Measurements from ENCODE around the gene C1orf74. TPM values are rescaled to one million over a fixed set of nuclear protein-coding genes. Genes with fewer than 3 reads are reported as not detected.

Gene C1orf74
- total RNA-seq, 6 donors from 2014 or later, result 0.89 to 3.2 (median 1.8) TPM

DNA sequence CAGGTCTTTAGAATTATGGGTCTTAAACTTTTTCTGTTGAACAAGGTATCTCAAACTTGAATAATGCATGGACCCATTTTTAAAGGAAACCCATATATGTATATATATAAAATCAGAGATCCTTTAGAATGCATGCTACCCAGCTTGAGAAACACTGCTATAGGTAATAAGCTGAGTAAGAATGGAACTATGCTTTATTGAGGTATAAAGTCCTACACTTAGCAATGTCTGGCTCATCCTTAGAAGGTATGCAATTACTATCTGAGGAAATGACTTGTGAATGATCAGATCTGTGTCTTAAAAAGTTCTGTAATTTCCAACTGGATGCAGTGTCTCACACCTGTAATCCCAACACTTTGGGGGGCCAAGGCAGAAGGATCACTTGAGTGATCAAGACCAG lies 17.3 kb downstream of the C1orf74 start:
- H3K27me3 ChIP-seq, result no peaks in the 10 kb centered on the region
- no peaks in the 10 kb centered on the region for H3K36me3 ChIP-seq
- H3K9me3 ChIP-seq, result no peaks in the 10 kb centered on the region
- DNase-seq, result no peak
- H3K4me3 ChIP-seq, result no peak overlapping the region
- H3K4me1 ChIP-seq, result peaks cover 22 to 28% (median 24%) of the 10 kb centered on the region in 4 donors
- no peak for TF ChIP-seq POLR2A (IDR thresholded peaks at IDR 0.05)
- TF ChIP-seq, protein P1, sequence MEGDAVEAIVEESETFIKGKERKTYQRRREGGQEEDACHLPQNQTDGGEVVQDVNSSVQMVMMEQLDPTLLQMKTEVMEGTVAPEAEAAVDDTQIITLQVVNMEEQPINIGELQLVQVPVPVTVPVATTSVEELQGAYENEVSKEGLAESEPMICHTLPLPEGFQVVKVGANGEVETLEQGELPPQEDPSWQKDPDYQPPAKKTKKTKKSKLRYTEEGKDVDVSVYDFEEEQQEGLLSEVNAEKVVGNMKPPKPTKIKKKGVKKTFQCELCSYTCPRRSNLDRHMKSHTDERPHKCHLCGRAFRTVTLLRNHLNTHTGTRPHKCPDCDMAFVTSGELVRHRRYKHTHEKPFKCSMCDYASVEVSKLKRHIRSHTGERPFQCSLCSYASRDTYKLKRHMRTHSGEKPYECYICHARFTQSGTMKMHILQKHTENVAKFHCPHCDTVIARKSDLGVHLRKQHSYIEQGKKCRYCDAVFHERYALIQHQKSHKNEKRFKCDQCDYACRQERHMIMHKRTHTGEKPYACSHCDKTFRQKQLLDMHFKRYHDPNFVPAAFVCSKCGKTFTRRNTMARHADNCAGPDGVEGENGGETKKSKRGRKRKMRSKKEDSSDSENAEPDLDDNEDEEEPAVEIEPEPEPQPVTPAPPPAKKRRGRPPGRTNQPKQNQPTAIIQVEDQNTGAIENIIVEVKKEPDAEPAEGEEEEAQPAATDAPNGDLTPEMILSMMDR (IDR thresholded peaks at IDR 0.05), result no peak
- TF ChIP-seq EP300 (IDR thresholded peaks at IDR 0.05), result no peak
- TF ChIP-seq POLR2AphosphoS5 (IDR thresholded peaks at IDR 0.05), result no peak
- peak overlapping the region in 1 of 4 donors; percentile 81 for H3K27ac ChIP-seq
- no peak for ATAC-seq (ENCODE audit: low FRiP score in 2 of 2)

DNA sequence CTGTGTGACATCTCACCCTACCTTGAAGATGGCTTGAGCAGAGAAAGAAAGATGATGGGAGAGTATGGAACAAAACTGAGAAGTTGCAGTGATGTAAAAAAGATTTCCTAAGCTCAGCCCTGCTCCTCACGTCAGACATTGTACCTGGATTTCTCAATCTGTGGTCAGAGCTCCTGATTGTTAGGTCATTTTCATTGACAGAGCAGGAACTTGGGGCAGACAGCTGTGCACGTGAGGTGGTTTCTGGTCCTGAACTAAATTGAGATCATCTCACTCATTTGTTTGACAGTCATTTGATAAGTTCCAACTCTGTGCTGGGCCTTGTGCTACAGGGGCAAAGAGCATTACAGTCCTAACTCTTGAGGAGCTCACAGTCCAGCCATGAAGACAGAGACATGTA lies 18.3 kb downstream of the C1orf74 start:
- no peaks in the 10 kb centered on the region for H3K9me3 ChIP-seq
- no peaks in the 10 kb centered on the region for H3K36me3 ChIP-seq
- DNase-seq (peak in 1 of 2 donors; percentile 64), ATAC-seq (ENCODE audit: low FRiP score in 2 of 2) (no peak)
- TF ChIP-seq, protein P1 (IDR thresholded peaks at IDR 0.05), result no peak
- peak in 1 of 4 donors; percentile 78 for TF ChIP-seq EP300 (IDR thresholded peaks at IDR 0.05)
- TF ChIP-seq POLR2A (IDR thresholded peaks at IDR 0.05), result no peak
- TF ChIP-seq POLR2AphosphoS5 (IDR thresholded peaks at IDR 0.05), result peak; percentile 62 to 72
- H3K4me3 ChIP-seq, result no peak overlapping the region
- H3K27me3 ChIP-seq, result no peaks in the 10 kb centered on the region
- peaks cover 22 to 28% (median 25%) of the 10 kb centered on the region in 4 donors for H3K4me1 ChIP-seq
- H3K27ac ChIP-seq, result peak overlapping the region in 3 of 4 donors; percentile 4 to 75 (median 29)
- WGBS, 2 donors, result 49 to 62% methylated on average over 2 of the region's 2 CpGs

DNA sequence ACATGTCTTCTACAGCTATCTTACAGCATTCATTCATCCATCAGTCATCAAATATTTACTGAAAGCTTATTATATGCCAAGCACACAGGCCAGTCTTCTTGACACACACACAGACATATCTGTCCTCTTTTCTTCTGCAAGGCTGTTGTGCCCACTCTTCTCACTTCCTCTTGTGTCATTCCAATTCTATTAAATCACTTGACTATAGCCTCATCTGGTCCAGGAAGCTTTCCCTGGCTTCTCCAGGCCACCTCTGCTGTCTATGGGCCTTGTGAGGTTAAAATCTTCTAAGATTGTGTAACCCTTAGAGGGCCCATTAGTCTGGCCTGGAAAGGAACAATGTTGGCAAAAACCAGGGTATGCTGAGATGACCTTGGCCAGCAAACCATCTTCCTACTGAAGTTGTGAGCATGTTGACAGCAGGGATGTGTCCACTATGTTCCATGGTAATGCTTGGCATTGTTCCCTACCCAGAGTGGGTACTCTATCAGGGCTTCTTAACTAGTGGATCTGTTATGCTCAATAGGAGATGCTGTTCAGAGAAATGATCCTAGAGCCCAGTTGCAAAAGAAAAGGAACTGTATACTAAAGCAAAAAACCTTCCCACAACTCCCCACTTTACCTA lies 23.2 kb downstream of the C1orf74 start:
- no peaks in the 10 kb centered on the region for H3K36me3 ChIP-seq
- no peaks in the 10 kb centered on the region for H3K9me3 ChIP-seq
- H3K4me3 ChIP-seq, result no peak overlapping the region
- ATAC-seq (ENCODE audit: low FRiP score in 2 of 2) (peak in 1 of 2 donors; percentile 37), DNase-seq (no peak)
- H3K27ac ChIP-seq, result no peak overlapping the region
- TF ChIP-seq POLR2AphosphoS5 (IDR thresholded peaks at IDR 0.05), result no peak
- no peak for TF ChIP-seq POLR2A (IDR thresholded peaks at IDR 0.05)
- TF ChIP-seq, protein P1 (IDR thresholded peaks at IDR 0.05), result no peak
- TF ChIP-seq EP300 (IDR thresholded peaks at IDR 0.05), result no peak
- H3K4me1 ChIP-seq, result peaks cover 0 to 3% (median under 1%) of the 10 kb centered on the region in 4 donors
- no peaks in the 10 kb centered on the region for H3K27me3 ChIP-seq

DNA sequence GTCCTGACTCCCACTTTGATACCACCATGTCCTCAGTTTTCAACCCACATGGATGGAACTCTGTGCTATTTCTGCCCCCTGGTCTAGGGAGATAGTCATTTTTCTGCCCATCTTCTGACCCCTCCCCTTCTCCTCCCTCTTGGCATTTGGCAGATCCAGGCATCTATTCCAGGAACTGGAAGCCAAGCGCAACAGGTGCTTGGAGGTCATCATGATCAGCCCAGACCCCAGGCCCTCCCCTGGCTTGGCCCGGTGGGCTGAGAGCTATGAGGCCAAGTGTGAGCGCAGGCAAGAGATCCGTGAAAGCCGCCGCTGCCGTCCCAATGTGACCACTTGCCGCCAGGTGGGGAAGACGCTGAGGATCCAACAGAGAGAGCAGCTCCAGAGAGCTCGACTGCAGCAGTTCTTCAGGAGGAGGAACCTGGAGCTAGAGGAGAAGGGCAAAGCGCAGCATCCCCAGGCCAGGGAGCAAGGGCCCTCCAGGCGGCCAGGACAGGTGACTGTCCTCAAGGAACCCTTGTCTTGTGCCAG lies 24.5 kb downstream of the C1orf74 start:
- WGBS, 2 donors, result 89 to 92% methylated on average over 6 to 12 of the region's 12 CpGs

More for the DNA sequence above, 24.5 kb downstream of the C1orf74 start:
- no peaks in the 10 kb centered on the region for H3K9me3 ChIP-seq
- peaks cover 0 to 4% (median 2%) of the 10 kb centered on the region in 4 donors for H3K4me1 ChIP-seq
- H3K36me3 ChIP-seq, result no peaks in the 10 kb centered on the region
- H3K4me3 ChIP-seq, result no peak overlapping the region
- no peaks in the 10 kb centered on the region for H3K27me3 ChIP-seq
- TF ChIP-seq POLR2A (IDR thresholded peaks at IDR 0.05) (no peak), POLR2AphosphoS5 (IDR thresholded peaks at IDR 0.05) (no peak), EP300 (IDR thresholded peaks at IDR 0.05) (no peak)
- TF ChIP-seq, protein P1 (IDR thresholded peaks at IDR 0.05), result no peak
- H3K27ac ChIP-seq, result no peak overlapping the region
- DNase-seq, result peak in 1 of 2 donors; percentile 42
- ATAC-seq (ENCODE audit: low FRiP score in 2 of 2), result no peak
